ELF-1 (cell line): ENCODE results near the gene PARP11.
A peak's percentile ranks its signal among the peaks of the same experiment; 100 is the strongest.

ENCODE experiments used
- DNase-seq: peaks from one replicate; pipeline ENCODE4 v3.0.0-alpha.2; 2016; ENCODE audit warnings: low read depth, low spot score

PARP11 gene

DNA sequence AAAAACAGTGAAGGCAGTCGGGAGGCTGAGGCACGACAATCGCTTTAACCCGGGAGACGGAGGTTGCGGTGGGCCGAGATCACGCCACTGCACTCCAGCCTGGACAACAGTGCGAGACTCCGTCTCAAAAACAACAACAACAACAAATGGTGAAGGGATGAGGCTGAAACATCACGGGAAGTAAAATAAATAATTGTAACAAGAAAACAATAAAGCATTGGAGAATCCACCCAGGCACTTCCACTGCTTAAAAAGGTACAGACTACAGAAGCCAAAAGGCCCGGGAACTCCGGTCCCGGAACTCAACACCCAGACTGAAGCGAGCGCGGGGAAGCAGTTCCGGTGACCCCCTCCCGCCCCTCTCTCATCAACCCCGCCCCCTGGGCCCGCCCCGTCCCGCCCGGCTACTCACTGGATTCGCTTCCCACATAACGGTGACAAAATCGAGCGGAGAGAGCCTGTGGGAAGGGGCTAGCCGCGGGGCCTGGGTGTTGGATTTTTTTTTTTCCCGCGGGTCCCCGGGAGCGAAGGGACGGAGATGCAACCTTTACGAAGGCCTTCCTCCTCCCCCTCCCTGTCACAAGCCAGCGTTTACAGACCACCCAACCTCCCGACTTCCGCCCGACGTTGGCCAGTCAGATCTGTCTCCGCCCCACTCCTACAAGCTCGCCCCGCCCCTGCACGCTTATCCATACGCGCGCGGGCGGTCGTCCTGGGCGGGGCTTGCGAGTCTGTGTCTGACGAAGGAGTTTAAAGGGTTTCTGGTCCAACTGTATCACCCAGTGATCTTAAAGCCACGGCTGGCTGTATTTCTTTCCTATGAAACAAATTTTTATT, at the start of gene PARP11:
Gene PARP11, minus strand, starts transcription at position 600 of the 837 bp plus-strand sequence. Its CDS starts 170 bp downstream, at position 430.
- DNase-seq = peak; percentile 97

GRCh38 chr12:3922033-3922432, 48.8 kb upstream of the PARP11 start:
- no peak for DNase-seq

DNA sequence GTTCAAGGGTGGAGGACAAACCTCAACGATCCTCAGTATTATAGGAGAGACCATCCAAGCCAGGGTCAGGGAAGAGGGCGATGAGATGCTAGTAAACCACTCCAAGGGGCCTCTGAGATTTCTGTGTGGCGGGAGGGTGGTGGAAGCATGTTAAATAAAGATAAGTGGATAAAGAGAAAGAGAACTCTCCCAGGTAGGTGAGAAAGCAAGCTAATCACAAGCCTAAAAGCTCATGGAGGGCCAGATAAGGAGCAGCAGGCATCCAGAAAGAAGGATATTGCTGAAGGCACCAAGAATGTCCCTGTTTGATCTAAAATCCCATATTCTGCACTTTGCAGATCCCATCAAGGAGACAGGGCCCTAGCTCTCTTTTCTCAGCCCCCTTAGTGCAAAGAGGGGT, 48.3 kb upstream of the PARP11 start:
- DNase-seq = no peak

DNA sequence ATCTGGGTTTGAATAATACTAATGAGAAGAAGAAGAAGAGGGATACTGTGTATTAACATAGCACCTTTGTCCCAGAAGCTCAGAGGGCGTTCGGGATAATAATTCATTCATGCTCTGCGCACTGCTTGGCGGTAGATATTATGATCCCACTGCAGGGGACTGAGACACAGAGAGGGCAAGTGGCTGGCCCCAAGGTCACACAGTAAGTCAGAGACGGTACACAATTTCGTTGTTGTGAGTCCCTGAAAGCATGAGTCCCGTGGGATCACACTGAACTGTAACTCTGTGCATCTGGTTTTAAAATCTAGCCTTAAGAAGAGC, 47.9 kb upstream of the PARP11 start:
- no peak for DNase-seq

DNA sequence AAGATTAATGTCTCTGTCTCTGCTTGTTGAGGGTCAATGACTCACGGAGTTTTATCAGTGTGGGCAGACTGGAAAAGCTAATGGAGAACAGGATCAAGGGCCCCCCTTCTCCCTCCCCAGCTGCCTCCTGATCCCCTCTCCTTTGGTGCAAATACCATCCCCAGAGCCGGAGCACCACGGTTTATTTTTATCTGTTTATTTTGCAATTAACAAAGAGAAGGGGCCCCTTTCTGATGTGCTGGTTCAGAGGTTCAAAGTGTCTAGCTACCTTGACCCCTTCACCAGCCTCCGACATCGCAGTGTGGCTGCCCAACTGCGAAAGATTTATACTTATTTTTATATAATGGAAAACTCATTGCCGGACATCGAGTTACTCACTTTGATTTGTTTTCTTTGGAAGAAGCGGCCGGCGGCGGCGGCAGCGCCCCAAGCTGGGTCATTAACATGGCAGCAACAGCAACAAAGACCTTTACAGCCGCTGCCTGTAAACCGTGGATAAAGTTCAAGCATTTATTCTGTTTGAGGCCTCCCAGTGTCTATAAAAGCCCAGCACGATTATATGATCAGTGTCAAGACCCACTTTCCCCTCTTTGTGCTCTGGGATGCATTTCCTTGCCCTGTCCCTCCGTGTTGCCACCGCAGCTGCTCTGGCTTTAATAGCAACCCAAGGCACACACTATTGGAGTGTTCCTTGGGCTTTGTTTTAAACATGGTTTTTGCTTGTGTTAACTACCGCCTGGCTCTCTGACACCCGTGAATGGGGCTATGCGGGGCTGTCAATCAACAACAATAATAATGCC, 47.4 kb upstream of the PARP11 start:
- peak; percentile 48 for DNase-seq

GRCh38 chr12:3913278-3913677, 40.1 kb upstream of the PARP11 start:
- no peak for DNase-seq

- no peak for DNase-seq
Observed at GRCh38 chr12:3912863-3913262, 39.7 kb upstream of the PARP11 start.

DNA sequence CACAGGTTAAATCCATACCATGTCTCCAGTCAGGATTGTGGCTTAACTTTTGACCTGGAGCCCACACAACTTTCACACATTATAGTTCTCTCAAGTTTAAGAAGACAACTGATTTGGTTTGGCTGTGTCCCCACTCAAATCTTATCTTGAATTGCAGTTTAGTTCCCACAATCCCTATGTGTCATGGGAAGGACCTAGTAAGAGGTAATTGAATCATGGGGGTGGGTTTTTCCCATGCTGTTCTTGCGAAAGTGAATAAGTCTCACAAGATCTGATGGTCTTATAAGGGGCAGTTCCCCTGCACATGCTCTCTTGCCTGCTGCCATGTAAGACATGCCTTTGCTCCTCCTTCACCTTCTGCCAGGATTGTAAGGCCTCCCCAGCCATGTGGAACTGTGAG, 38.2 kb upstream of the PARP11 start:
- DNase-seq = no peak

DNA sequence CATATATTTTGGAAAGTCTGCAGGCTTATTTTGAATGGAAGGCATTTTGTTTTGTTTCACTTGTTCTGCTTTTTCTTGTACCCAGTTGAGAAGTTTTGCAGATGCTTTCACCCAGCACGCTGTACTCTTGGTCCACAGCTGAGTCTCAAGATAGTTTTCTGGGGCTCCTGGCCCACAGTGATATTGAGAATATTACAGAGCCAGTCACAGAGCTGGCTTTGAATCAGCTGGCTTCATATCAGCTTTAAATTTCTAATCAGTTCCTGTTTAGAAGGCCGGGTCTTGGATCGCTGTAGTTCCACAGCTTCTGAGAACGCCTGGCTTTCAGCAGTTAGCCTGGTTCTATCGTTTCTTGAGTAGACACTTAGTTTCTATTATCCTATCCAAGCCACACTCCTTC, 32.5 kb upstream of the PARP11 start:
- no peak for DNase-seq

DNA sequence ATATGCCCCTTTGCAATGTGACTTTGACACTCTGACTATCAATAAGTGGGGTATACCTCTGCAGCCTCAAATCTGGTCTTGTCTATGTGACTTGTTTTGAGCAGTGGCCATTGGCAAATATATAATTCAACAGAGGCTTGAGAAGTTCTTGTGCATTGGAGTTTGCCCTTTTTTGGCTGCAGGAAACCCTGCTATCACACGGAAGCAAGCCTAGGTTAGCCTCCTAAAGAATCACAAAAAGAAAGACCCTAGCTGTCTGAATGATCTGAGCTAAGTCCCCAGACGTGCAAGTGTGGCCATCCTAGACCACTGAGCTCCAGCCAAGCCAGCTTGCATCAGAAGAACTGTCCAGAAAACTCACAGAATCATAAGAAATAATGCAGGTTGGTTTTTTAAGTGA, 31.8 kb upstream of the PARP11 start:
- DNase-seq = no peak

- no peak for DNase-seq
Observed at GRCh38 chr12:3902921-3903320, 29.7 kb upstream of the PARP11 start.

DNA sequence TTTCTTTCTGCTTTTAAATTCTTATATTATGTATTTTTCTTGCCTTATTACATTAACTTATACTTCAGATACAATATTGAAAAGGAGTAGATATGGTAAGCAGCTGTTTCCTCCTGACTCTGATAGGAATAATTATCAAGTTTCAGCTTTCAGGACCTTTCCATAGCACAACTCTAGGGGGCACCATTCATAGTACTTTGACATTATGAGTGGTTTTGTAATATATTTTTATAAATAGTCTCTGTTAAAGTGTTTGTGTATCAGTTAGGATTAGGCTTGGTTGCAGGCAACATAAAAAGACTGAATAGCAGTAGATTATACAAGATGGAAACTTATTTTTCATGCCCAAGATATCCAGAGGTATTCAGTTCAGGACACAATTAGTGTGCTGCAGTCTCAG, 27.9 kb upstream of the PARP11 start:
- DNase-seq = no peak

GRCh38 chr12:3898756-3899155, 25.6 kb upstream of the PARP11 start:
- DNase-seq = no peak

DNA sequence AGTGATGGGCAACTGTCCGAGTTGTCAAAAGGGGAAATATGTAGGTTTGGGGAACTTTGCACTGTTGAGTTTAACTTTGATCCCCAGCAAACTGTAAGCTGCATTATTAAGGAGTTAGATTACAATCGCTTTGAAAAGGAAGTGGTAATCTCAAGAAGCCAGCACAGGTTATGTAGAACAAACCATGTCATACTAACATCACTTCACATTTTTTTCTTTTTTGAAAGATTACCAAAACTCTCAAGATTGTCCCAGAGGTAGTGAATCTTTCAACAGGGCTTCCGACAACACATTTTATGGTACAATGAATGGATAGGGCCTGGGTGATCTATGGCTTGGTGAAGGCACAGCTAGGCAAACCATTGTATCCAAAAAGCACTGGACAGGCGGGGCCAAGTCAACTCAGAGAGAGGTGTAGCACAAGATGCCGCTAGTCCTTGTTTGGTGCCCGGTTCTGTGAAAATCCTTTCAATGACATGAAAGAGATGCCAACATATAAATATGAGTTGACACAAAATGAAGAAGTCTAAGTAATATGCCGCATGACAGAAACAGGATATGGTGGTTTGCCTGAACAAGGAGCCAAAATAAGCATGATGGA, 24.3 kb upstream of the PARP11 start:
- no peak for DNase-seq

- DNase-seq = peak; percentile 43
Observed at GRCh38 chr12:3896801-3897351, 23.7 kb upstream of the PARP11 start.

DNA sequence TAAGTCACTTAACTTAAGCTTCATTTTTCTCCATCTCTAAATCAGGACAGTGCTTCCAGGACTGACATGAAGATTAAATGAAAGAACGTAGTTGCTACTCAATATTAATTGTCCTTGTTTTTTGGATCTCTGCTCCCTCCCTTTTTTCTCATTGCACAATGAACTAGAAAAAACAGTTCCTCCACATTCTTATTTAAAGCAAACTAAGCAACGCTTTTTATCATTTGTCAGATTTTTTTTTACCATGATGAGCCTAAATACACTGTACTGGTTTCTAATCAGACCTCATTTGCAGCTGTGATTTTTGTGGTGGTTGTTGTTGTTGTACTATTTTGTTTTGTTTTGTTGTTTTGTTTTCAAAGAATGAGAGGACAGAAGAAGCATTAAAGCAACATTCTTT, 23.2 kb upstream of the PARP11 start:
- DNase-seq = no peak

DNA sequence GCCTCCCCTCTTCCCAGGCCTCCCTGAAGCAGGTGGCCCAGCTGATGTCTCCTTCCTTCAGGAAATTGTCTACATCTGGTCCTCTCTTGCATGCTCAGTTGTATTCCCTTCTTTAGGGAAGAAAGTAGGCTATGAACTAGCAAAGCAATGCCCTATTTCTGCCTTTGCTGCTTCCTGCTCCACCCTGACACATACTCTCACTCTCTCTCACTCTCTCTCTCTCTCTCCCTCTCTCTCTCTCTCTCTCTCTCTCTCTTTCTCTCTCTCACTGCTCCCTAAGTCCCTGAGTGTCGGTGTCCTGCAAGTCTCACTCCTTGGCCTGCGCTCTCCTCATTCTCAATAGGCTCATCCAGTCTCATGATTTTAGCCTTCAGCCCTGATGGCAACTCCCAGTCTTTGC, 19.4 kb upstream of the PARP11 start:
- no peak for DNase-seq

- no peak for DNase-seq
Observed at GRCh38 chr12:3891201-3891600, 18.0 kb upstream of the PARP11 start.

DNA sequence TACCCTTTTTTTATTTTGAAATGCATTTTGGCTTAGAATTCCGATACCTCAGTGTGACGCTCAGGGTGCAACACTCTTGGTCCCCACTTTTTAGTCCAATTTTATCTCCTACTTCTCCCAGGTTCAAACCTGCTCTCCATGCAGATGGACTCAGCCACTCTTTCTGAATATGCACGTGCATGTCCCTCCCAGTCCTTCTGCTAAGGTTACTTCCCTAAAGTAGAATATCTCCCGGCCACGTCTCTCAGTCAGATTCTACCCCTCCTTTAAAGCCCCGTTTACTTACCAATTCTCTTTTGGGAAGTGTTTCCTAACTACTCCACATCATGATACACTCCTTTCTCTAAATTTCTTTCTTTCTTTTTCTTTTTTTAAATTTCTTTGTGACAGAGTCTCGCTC, 15.5 kb upstream of the PARP11 start:
- no peak for DNase-seq

DNA sequence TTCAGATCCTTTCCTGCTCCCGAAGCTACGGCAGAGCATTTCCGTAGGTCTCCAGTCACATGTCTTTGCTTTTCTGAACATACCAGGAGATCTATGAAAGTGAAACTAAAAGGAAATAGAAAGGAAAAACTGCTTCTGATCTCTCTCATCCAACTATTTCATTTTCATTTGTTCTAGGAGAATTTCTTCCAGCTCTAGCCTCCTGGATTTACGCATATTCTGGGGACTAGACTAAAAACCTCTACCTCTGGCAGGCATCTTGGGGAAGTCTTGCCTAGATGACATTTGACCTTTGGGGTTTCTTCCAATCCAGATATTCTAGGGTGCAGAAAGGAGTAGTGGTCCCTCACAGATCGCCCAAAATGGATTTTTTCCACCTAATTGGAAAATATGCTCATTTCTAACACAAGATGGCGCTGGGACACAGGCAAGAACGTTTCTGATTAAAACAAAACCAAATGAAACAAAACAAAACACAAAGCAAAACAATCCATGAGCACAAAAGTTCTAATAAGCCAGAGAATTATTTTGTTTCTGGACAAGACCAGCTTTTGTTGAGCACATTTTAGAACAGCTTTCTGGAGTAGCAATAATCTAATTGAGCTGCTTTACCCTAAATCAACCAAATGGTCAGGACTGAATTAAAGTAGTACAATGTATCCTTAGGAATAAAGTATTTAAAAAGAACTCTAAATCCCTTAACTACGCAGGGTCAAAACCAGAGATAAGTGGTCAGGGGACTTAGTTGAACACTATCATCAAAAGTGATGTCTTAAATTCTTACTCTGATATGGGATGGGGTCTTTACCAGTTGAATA, 12.3 kb upstream of the PARP11 start:
- peak; percentile 37 for DNase-seq

GRCh38 chr12:3884671-3885070, 11.5 kb upstream of the PARP11 start:
- DNase-seq = no peak
